ENCODE measurements around the gene GRK7. TPM values are rescaled to one million over a fixed set of nuclear protein-coding genes. Genes with fewer than 3 reads are reported as not detected.

Gene GRK7
- polyA plus RNA-seq, 1 of the 3 experiments (the other 2 are of a cell fraction), result not detected

- Histone ChIP-seq H3K9me2 (no peaks in the 10 kb centered on the region), H2AFZ (ENCODE audit: low read depth) (no peak overlapping the region), H3K79me2 (ENCODE audit: insufficient read depth) (no peaks in the 10 kb centered on the region), H3K27ac (ENCODE audit: low read depth in 2 of 2, low read length in 1 of 2) (no peak overlapping the region), H3K27me3 (ENCODE audit: insufficient read depth) (no peaks in the 10 kb centered on the region), H3K9ac (no peak overlapping the region), H3K4me1 (ENCODE audit: control insufficient read depth in 1 of 2, insufficient read depth in 2 of 2, low read depth in 1 of 2, low read length in 1 of 2) (no peaks in the 10 kb centered on the region), H3K4me3 (ENCODE audit: low read depth in 2 of 2, low read length in 1 of 2) (no peak overlapping the region), H3K4me2 (no peak overlapping the region), H3F3A (replicated peaks; ENCODE audit: insufficient read depth) (no peaks in the 10 kb centered on the region), H3K36me3 (replicated peaks in 1 of 2; ENCODE audit: control insufficient read depth in 1 of 2, insufficient read depth in 2 of 2, low read length in 1 of 2) (no peaks in the 10 kb centered on the region), H4K20me1 (ENCODE audit: insufficient read depth) (no peaks in the 10 kb centered on the region), H3K9me3 (no peaks in the 10 kb centered on the region)
- WGBS (ENCODE audit: low lambda C conversion rate), result 46% methylated on average over 2 of the region's 2 CpGs
- no peak for DNase-seq
- TF ChIP-seq TCF12 (IDR thresholded peaks at IDR 0.05) (no peak), POLR2AphosphoS5 (IDR thresholded peaks at IDR 0.05; ENCODE audit: low read depth, low read length) (no peak), RCOR1 (IDR thresholded peaks at IDR 0.05; ENCODE audit: low read length) (no peak), ZBTB33 (IDR thresholded peaks at IDR 0.05; ENCODE audit: borderline replicate concordance, low read depth) (no peak), NFIC (IDR thresholded peaks at IDR 0.05; ENCODE audit: borderline replicate concordance) (no peak), ELF1 (IDR thresholded peaks at IDR 0.05) (no peak), RFX5 (IDR thresholded peaks at IDR 0.05; ENCODE audit: low read length) (no peak), USF2 (IDR thresholded peaks at IDR 0.05; ENCODE audit: borderline replicate concordance, low read depth, low read length) (no peak), NRF1 (IDR thresholded peaks at IDR 0.05; ENCODE audit: low read depth, low read length) (no peak), RXRA (IDR thresholded peaks at IDR 0.05; ENCODE audit: borderline replicate concordance, low read depth) (no peak), REST (IDR thresholded peaks at IDR 0.05; ENCODE audit: low read depth, low read length) (no peak), IRF3 (IDR thresholded peaks at IDR 0.05; ENCODE audit: low read depth, low read length) (no peak), CHD2 (IDR thresholded peaks at IDR 0.05; ENCODE audit: low read length, partially characterized antibody) (no peak), GABPA (IDR thresholded peaks at IDR 0.05; ENCODE audit: low read depth) (no peak), CTCF (IDR thresholded peaks at IDR 0.05) (no peak), FOSL2 (IDR thresholded peaks at IDR 0.05; ENCODE audit: borderline replicate concordance, low read depth) (no peak), YY1 (IDR thresholded peaks at IDR 0.05; ENCODE audit: low read depth) (no peak)
- CTCF ChIA-PET, result interaction anchor here (0.9 kb wide), 1 partner anchor 91 kb away, joined by 3 read pairs; no protein-coding TSS in a partner anchor
- POLR2A ChIA-PET, result no interaction called here
These were observed 21.3 kb downstream of the GRK7 start for GRCh38 chr3:141784531-141784930.
